Neural cell (in vitro differentiated cells): ENCODE measurements around the gene FGGY. TPM values are rescaled to one million over a fixed set of nuclear protein-coding genes. Genes with fewer than 3 reads are reported as not detected.

Experiments used
- H2AFZ ChIP-seq: fragments of 200-600, 300-800 bp; sonication (generic), shearing (Covaris generic); 2 replicates; pipeline ENCODE4 v1.6.0; 2014; ENCODE audit warnings: low read depth, mild to moderate bottlenecking, antibody characterized with exemption, low read length, moderate library complexity
- H3F3A ChIP-seq: fragments of 200-600 bp; shearing (Covaris generic); 2 replicates; pipeline ENCODE4 v1.6.1; 2016; ENCODE audit warnings: mild to moderate bottlenecking, moderate library complexity, mixed read lengths, antibody characterized with exemption, low read length; ENCODE audit not compliant: insufficient read depth, poor library complexity, severe bottlenecking
- H3K27ac ChIP-seq: fragments of 200-600, 300-800 bp; sonication (generic), shearing (Covaris generic); 2 replicates; pipeline ENCODE4 v1.5.1; 2014; ENCODE audit warnings: mild to moderate bottlenecking, low read length, moderate library complexity
- H3K27me3 ChIP-seq: fragments of 300-800, 200-600 bp; sonication (generic), shearing (Covaris generic); 2 replicates; pipeline ENCODE4 v1.6.0; 2014; ENCODE audit warnings: mild to moderate bottlenecking, low read depth, low read length, moderate library complexity; ENCODE audit not compliant: insufficient read depth
- H3K36me3 ChIP-seq: fragments of 300-800, 200-600 bp; sonication (generic), shearing (Covaris generic); 2 replicates; pipeline ENCODE4 v1.5.1; 2014; ENCODE audit warnings: mild to moderate bottlenecking, antibody characterized with exemption, low read length, moderate library complexity; ENCODE audit not compliant: insufficient read depth
- H3K4me2 ChIP-seq: fragments of 300-800, 200-600 bp; sonication (generic), shearing (Covaris generic); 2 replicates; pipeline ENCODE4 v1.6.0; 2014; ENCODE audit warnings: mild to moderate bottlenecking, low read length
- H3K4me3 ChIP-seq: fragments of 300-800, 200-600 bp; sonication (generic), shearing (Covaris generic); 2 replicates; pipeline ENCODE4 v1.5.1; 2014; ENCODE audit warnings: mild to moderate bottlenecking, low read length, moderate library complexity
- H3K79me2 ChIP-seq: fragments of 200-600 bp; shearing (Covaris generic); replicated peaks from 2 replicates; pipeline ENCODE4 v1.6.0; 2014; ENCODE audit warnings: mild to moderate bottlenecking, low read length, moderate library complexity; ENCODE audit not compliant: insufficient read depth
- H3K9ac ChIP-seq: fragments of 300-800, 200-600 bp; sonication (generic), shearing (Covaris generic); 2 replicates; pipeline ENCODE4 v1.6.1; 2016; ENCODE audit warnings: mild to moderate bottlenecking, low read length, mixed read lengths
- H3K9me2 ChIP-seq: fragments of 200-600 bp; shearing (Covaris generic); 2 replicates; pipeline ENCODE4 v1.6.1; 2016; ENCODE audit warnings: mild to moderate bottlenecking, low read length, mixed read lengths; ENCODE audit not compliant: insufficient read depth
- H3K9me3 ChIP-seq: fragments of 200-600, 300-800 bp; sonication (generic), shearing (Covaris generic); 2 replicates; pipeline ENCODE4 v1.6.1; 2016; ENCODE audit warnings: mild to moderate bottlenecking, mixed run types, low read length, moderate library complexity, mixed read lengths
- H4K20me1 ChIP-seq: fragments of 200-600 bp; shearing (Covaris generic); 2 replicates; pipeline ENCODE4 v1.6.1; 2016; ENCODE audit warnings: mild to moderate bottlenecking, mixed run types; ENCODE audit not compliant: insufficient read depth
- CTCF ChIP-seq: fragments of 450-650 bp; IDR thresholded peaks from 2 replicates; pipeline ENCODE4 v1.5.1; 2014; ENCODE audit warnings: antibody characterized with exemption, mild to moderate bottlenecking, moderate library complexity; ENCODE audit not compliant: poor library complexity, severe bottlenecking
- EP300 ChIP-seq: fragments of 450-650 bp; conservative IDR thresholded peaks from 2 replicates; pipeline ENCODE4 v1.6.1; 2014; ENCODE audit warnings: antibody characterized with exemption, mild to moderate bottlenecking, moderate library complexity; ENCODE audit not compliant: poor library complexity, severe bottlenecking
- EZH2 ChIP-seq: fragments of 200-600, 300-800 bp; shearing (Covaris generic), sonication (generic); IDR thresholded peaks from 2 replicates; pipeline ENCODE4 v1.6.1; 2014; ENCODE audit warnings: antibody characterized with exemption, low read length, borderline replicate concordance, mild to moderate bottlenecking; ENCODE audit not compliant: insufficient read depth, poor library complexity, severe bottlenecking
- MXI1 ChIP-seq: fragments of 450-650 bp; conservative IDR thresholded peaks from 2 replicates; pipeline ENCODE4 v1.6.1; 2014; ENCODE audit warnings: antibody characterized with exemption, mild to moderate bottlenecking; ENCODE audit not compliant: poor library complexity, severe bottlenecking
- POLR2AphosphoS5 ChIP-seq: IDR thresholded peaks from 2 replicates; pipeline ENCODE4 v1.6.1; 2012
- RAD21 ChIP-seq: fragments of 450-650 bp; conservative IDR thresholded peaks from 2 replicates; pipeline ENCODE4 v1.6.1; 2014; ENCODE audit warnings: antibody characterized with exemption, mild to moderate bottlenecking, moderate library complexity
- REST ChIP-seq: IDR thresholded peaks from 2 replicates; pipeline ENCODE4 v1.6.1; 2012; ENCODE audit warnings: borderline replicate concordance
- SMC3 ChIP-seq: fragments of 450-650 bp; conservative IDR thresholded peaks from 2 replicates; pipeline ENCODE4 v1.6.1; 2014; ENCODE audit warnings: antibody characterized with exemption, mild to moderate bottlenecking, moderate library complexity; ENCODE audit not compliant: poor library complexity
- TAF1 ChIP-seq: IDR thresholded peaks from 2 replicates; pipeline ENCODE4 v1.6.1; 2012; ENCODE audit warnings: low read depth
- polyA plus RNA-seq: library from polyadenylated mRNA; depleted of rRNA; stranded (reverse); fragments of >200 nt; gene quantifications from 2 replicates; pipeline ENCODE4 v1.2.3, GENCODE V29; 2014

The FGGY gene
- polyA plus RNA-seq, 1 donor from 2014 or later = 7.4 TPM

- TF ChIP-seq TAF1 = no peak
- no peak for TF ChIP-seq SMC3
- TF ChIP-seq EZH2 = no peak
- no peak for TF ChIP-seq EP300
- no peak for TF ChIP-seq RAD21
- TF ChIP-seq REST = no peak
- TF ChIP-seq CTCF = no peak
- TF ChIP-seq MXI1 = no peak
- no peak for TF ChIP-seq POLR2AphosphoS5
- no peak overlapping the region for H3K9ac ChIP-seq
- H2AFZ ChIP-seq = no peak overlapping the region
- H3K4me2 ChIP-seq = no peak overlapping the region
- no peaks in the 10 kb centered on the region for H4K20me1 ChIP-seq
- H3F3A ChIP-seq = no peaks in the 10 kb centered on the region
- no peak overlapping the region for H3K4me3 ChIP-seq
- H3K27ac ChIP-seq = no peak overlapping the region
- H3K27me3 ChIP-seq = no peaks in the 10 kb centered on the region
- no peaks in the 10 kb centered on the region for H3K9me3 ChIP-seq
- H3K79me2 ChIP-seq = no peaks in the 10 kb centered on the region
- H3K36me3 ChIP-seq = no peaks in the 10 kb centered on the region
- H3K9me2 ChIP-seq = no peaks in the 10 kb centered on the region
Measured at GRCh38 chr1:59359325-59359724, 62.4 kb downstream of the FGGY start.

- H3F3A ChIP-seq = no peaks in the 10 kb centered on the region
- no peaks in the 10 kb centered on the region for H3K36me3 ChIP-seq
- no peaks in the 10 kb centered on the region for H3K27me3 ChIP-seq
- TF ChIP-seq MXI1 (no peak), EZH2 (no peak), RAD21 (no peak), SMC3 (no peak), TAF1 (no peak), CTCF (no peak), EP300 (no peak), REST (no peak), POLR2AphosphoS5 (no peak)
- no peaks in the 10 kb centered on the region for H3K9me2 ChIP-seq
- H3K4me3 ChIP-seq = no peak overlapping the region
- no peaks in the 10 kb centered on the region for H3K79me2 ChIP-seq
- H3K9me3 ChIP-seq = no peaks in the 10 kb centered on the region
- no peak overlapping the region for H3K27ac ChIP-seq
- no peak overlapping the region for H2AFZ ChIP-seq
- no peaks in the 10 kb centered on the region for H4K20me1 ChIP-seq
- no peak overlapping the region for H3K9ac ChIP-seq
- H3K4me2 ChIP-seq = no peak overlapping the region
Measured at GRCh38 chr1:59360170-59360569, 63.3 kb downstream of the FGGY start.
